ENCODE data around the gene PEDS1.
"Not testable (repeated sequence)": the region's sequence is repeated elsewhere in the genome, so short reads cannot be mapped to it uniquely, and the experiment has no call there.

The PEDS1 gene

DNA sequence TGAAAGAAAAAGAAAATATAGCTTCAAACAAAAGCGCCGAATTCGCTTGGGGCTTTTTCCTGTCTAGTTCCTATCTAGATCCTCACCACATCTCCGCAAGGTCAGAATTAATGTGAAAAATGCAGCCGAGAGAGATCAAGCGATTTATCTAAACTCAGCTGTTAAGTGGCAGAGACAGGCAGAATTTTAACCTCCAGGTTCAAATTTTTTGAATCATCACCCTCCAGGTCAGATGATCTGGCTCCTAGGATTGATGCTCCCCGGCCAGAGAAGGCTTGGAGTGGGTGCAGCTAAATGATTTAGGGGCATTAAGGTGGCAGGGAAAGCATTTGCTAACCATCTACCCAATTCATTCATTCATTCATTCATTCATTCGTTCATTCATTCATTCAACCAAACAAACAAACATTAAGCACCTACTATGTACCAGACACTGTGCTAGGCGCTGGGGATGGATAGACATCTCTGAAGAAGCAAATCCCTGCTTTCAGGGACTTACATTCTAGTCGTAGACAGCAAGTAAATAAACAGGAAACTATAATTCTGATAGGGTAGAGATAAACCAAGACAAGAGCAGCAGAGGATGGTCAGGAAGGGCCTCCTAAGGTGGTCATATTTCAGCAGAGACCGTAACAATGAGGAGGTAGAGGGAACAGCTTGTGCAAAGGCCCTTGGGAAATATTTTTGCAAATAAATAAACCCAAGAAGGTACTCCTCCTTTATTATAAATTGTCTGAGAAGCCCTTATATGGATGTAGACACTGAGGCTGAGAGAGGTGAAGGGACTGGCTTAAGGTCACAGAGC is 39.9 kb downstream of the PEDS1 start:
- DNase-seq (ENCODE audit: low read depth, low spot score) = no peak

GRCh38 chr20:50112512-50113419 is 40.8 kb downstream of the PEDS1 start, which contains the start of gene UBE2V1:
Gene UBE2V1 (minus strand): TSS chr20:50113150. CDS start chr20:50113128, 22 bp downstream.
- no peak for DNase-seq (ENCODE audit: low read depth, low spot score)

- DNase-seq (ENCODE audit: low read depth, low spot score) = no peak
Observed at GRCh38 chr20:50111829-50112495, 41.6 kb downstream of the PEDS1 start.

DNA sequence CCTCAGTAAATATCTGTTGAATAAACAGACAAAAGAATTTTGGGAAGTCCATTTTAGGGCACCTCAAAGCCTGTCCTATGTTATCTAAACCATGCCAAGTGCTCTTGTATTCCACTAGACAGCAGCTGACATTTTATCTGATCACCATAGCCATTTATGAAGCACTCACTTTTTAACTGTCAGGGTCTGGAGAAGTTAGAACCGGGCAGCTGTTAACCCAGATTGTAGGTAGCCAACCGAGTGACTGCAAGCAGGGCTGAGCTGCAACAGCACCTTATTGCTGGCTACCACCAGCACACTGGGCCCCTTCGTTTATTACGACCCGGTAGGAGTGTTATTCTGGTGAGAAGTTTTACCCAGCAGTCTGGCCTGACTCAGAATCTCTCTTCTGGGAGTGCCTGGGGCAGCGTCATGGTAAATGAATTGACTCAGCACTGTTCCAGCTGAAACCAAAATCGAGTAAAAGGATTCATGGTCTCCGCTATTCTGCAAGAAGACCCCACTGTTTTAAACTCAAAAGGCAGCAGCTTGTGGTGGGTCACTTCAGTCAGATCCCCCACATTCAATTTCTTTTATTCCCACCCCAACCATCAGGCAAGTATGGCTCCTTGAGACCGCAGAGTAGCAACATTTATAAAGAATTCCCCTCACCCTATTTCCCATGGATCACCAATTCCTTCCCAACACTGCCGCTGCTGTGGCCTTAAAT is 42.2 kb downstream of the PEDS1 start:
- no peak for DNase-seq (ENCODE audit: low read depth, low spot score)

DNA sequence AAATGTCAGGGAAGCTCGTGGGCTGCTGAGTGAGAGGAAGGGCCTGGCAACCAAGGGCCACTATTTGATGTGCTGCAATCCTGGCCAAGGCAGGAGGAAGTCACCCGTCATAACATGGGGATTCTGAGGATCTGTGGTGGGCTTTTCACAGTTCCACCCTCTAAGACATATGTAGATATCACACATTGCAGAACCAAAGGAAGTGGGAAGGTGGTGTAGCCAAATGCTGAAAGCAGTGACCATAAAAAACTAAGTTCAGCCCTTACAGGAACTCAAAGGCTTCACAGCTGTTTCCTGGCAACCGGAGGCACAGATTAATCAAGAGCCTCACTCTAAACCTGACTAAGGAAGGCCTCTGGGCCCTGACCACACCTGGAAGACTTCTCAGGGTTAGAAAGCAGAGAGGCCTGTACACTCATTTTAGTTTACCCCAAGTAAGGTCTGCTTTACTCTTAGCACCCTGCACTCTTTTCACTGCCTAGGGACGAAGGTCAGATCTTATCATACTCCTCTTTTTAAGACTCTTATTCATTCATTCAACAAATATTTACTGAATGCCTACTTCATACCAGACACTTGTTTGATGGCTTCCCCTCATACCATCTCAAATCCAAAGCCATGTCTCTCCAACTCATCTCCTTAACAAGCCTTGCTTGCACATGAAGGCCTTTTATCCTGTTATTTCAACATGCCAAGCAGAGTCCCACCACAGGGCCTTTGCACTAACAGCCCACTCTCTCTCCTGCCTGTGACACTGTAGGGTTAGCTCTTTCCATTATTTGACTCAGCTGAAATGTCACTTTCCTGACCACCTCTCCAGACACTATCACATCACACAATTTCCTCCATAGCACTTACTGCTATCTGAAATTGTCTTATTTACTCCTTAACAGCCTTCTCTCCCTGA is 43.1 kb downstream of the PEDS1 start:
- no peak for DNase-seq (ENCODE audit: low read depth, low spot score)

GRCh38 chr20:50108556-50109235 is 44.8 kb downstream of the PEDS1 start:
- no peak for DNase-seq (ENCODE audit: low read depth, low spot score)

DNA sequence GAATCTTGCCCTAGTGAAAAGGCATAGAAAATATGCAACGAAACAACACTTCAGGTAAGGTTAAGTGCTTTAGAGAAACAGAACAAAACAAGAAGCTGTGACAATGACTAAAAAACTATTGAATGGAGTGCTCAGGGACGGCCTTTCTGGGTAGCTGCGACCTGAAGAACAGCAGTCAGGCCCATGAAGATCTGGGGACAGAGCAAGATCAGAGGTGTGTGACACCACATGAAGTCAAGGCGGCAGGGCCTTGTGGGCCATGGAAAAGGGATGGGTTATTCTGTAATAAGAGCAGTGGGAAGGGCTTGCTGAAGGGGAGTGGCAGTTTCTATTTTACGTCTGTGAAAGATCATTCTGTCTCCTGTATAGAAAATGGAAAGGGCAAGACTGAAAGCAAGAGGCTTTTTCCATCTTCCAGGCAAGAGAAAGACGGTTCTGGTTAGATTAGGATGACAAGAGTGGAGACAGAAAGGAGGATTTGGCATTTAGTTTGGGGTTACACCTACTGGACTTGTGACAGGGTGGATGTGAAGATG is 45.7 kb downstream of the PEDS1 start:
- no peak for DNase-seq (ENCODE audit: low read depth, low spot score)

DNA sequence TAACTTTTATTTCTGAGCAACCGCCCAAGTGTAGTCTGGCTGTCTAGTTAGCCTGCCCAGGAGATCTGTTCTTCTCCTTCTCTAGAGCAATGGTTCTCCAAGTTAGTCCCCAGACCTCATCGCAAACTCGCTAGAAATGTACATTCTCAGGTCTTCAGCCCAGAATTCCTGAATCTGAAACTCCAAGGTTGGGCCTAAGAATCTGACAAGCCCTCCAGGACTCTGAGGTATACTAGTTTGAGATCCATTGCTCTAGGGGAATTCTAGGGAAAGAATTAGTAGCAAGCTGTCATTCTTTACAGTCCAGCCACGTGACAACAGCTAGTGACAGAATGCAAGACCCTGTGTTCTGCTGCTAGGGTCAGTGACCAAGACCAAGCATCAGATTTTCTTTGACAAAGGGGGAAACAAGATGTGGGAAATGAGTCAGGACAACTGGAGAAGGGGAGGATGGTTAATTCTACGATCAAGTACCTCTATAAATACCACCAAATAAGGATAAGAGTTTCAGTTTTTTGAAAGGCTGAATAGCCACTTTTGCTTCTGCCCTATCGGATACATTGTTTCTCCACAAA is 46.4 kb downstream of the PEDS1 start:
- DNase-seq (ENCODE audit: low read depth, low spot score) = no peak

DNA sequence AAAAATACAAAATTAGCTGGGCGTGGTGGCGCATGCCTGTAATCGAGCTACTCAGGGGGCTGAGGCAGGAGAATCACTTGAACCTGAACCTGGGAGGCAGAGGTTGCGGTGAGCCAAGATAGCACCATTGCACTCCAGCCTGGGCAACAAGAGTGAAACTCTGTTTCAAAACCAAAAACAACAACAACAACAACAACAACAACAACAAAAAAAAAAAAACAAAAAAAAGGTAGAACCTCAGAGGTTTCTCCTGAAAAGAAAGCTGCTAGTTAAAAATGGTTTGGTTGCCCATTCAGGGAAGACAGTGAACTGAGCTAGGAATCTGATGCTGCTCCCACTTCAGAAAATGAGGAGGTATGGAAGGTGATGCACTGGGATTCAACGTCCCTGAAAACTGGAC is 46.9 kb downstream of the PEDS1 start:
- not testable (repeated sequence) for DNase-seq (ENCODE audit: low read depth, low spot score)

Data from iPS DF 19.7 (cell line).